Activated CD8-positive, alpha-beta T cell treated with anti-CD3 and anti-CD28 coated beads for 36 hours (primary cell): Measurements from ENCODE around the gene LRMDA. TPM values are rescaled to one million over a fixed set of nuclear protein-coding genes. Genes with fewer than 3 reads are reported as not detected.

Source experiments
- ATAC-seq: fragments of 200-7000 bp; cut with Tn5 transposase; one replicate; pipeline ENCODE4 v1.10.0; 2021; ENCODE audit warnings: mild to moderate bottlenecking, moderate library complexity
- CTCF ChIA-PET: fragments of 350-600 bp; sonication (Branson Sonifier 250); formaldehyde crosslinking; loops from one replicate; lab custom pipeline; 2021; ENCODE audit warnings: antibody characterized with exemption; lab: Charles Lee
- POLR2A ChIA-PET: fragments of 350-600 bp; sonication (Branson Sonifier 250); formaldehyde crosslinking; loops from one replicate; lab custom pipeline; 2021; ENCODE audit warnings: antibody characterized with exemption; lab: Charles Lee
- DNase-seq: peaks from one replicate; pipeline ENCODE4 v3.0.0-alpha.2; 2020
- H3K27ac Mint-ChIP-seq: one replicate; pipeline ENCODE4 v1.8.0; 2021; ENCODE audit warnings: mild to moderate bottlenecking, mixed read lengths
- H3K27me3 Mint-ChIP-seq: one replicate; pipeline ENCODE4 v1.8.0; 2021; ENCODE audit warnings: mixed read lengths
- H3K36me3 Mint-ChIP-seq: one replicate; pipeline ENCODE4 v1.8.0; 2021; ENCODE audit warnings: low read depth, mixed read lengths
- H3K4me1 Mint-ChIP-seq: one replicate; pipeline ENCODE4 v1.8.0; 2021; ENCODE audit warnings: low read depth, mixed read lengths
- H3K4me3 Mint-ChIP-seq: one replicate; pipeline ENCODE4 v1.8.0; 2021; ENCODE audit warnings: mild to moderate bottlenecking, moderate library complexity, mixed read lengths
- H3K9me3 Mint-ChIP-seq: one replicate; pipeline ENCODE4 v1.8.0; 2021; ENCODE audit warnings: mixed read lengths
- intact Hi-C: fragments of 100-400 bp; cut with micrococcal nuclease; formaldehyde crosslinking; loops from one replicate; pipeline ENCODE4 v1.10.0; 2022
- total RNA-seq, 2 experiments: library from RNA; stranded (reverse); gene quantifications; one replicate each; pipeline ENCODE4 v1.2.3, GENCODE V29; 2021
- TF ChIP-seq, protein P1 (sequence below): fragments of 200-600 bp; IDR thresholded peaks from one replicate; pipeline ENCODE4 v1.8.0; 2022; ENCODE audit warnings: antibody characterized with exemption, mild to moderate bottlenecking

Gene LRMDA
- total RNA-seq, 2 experiments from 2014 or later = not detected

GRCh38 chr10:76350583-76350982 is 919.2 kb downstream of the LRMDA start:
- DNase-seq = no peak
- Mint-ChIP-seq H3K4me1 (no peaks in the 10 kb centered on the region), H3K27me3 (no peaks in the 10 kb centered on the region), H3K4me3 (no peak overlapping the region), H3K36me3 (no peaks in the 10 kb centered on the region), H3K9me3 (peaks cover 2% of the 10 kb centered on the region), H3K27ac (no peak overlapping the region)
- CTCF ChIA-PET = no interaction called here
- TF ChIP-seq, protein P1, sequence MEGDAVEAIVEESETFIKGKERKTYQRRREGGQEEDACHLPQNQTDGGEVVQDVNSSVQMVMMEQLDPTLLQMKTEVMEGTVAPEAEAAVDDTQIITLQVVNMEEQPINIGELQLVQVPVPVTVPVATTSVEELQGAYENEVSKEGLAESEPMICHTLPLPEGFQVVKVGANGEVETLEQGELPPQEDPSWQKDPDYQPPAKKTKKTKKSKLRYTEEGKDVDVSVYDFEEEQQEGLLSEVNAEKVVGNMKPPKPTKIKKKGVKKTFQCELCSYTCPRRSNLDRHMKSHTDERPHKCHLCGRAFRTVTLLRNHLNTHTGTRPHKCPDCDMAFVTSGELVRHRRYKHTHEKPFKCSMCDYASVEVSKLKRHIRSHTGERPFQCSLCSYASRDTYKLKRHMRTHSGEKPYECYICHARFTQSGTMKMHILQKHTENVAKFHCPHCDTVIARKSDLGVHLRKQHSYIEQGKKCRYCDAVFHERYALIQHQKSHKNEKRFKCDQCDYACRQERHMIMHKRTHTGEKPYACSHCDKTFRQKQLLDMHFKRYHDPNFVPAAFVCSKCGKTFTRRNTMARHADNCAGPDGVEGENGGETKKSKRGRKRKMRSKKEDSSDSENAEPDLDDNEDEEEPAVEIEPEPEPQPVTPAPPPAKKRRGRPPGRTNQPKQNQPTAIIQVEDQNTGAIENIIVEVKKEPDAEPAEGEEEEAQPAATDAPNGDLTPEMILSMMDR = no peak
- intact Hi-C loops = no loop called here
- POLR2A ChIA-PET = no interaction called here
- no peak for ATAC-seq

DNA sequence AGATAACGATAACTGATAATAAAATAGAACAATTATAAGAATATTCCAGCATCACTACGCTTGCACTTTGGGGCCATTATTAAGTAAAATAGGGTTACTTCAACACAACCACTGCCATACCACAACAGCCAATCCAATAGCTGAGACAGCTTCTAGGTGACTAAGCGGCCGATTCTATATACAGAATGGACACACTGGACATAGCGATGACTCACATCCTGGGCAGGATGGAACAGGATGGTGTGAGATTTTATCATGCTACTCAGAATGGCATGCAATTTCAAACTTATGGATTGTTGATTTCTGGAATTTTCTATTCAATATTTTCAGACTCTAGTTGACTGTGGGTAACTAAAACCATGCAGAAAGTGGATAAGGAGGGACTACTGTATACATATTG is 920.9 kb downstream of the LRMDA start:
- H3K9me3 Mint-ChIP-seq = peaks cover 2% of the 10 kb centered on the region
- H3K36me3 Mint-ChIP-seq = no peaks in the 10 kb centered on the region
- H3K4me1 Mint-ChIP-seq = no peaks in the 10 kb centered on the region
- ATAC-seq (no peak), DNase-seq (no peak)
- no peaks in the 10 kb centered on the region for H3K27me3 Mint-ChIP-seq
- no peak overlapping the region for H3K4me3 Mint-ChIP-seq
- intact Hi-C loops = no loop called here
- ChIA-PET POLR2A (no interaction called here), CTCF (no interaction called here)
- H3K27ac Mint-ChIP-seq = no peak overlapping the region
- TF ChIP-seq, protein P1 = no peak

GRCh38 chr10:76353237-76353851 is 921.9 kb downstream of the LRMDA start:
- intact Hi-C loops = no loop called here
- no peaks in the 10 kb centered on the region for H3K27me3 Mint-ChIP-seq
- H3K27ac Mint-ChIP-seq = no peak overlapping the region
- ATAC-seq (no peak), DNase-seq (no peak)
- peaks cover 2% of the 10 kb centered on the region for H3K9me3 Mint-ChIP-seq
- H3K4me3 Mint-ChIP-seq = no peak overlapping the region
- H3K36me3 Mint-ChIP-seq = no peaks in the 10 kb centered on the region
- ChIA-PET POLR2A (no interaction called here), CTCF (no interaction called here)
- TF ChIP-seq, protein P1 = no peak
- no peaks in the 10 kb centered on the region for H3K4me1 Mint-ChIP-seq

DNA sequence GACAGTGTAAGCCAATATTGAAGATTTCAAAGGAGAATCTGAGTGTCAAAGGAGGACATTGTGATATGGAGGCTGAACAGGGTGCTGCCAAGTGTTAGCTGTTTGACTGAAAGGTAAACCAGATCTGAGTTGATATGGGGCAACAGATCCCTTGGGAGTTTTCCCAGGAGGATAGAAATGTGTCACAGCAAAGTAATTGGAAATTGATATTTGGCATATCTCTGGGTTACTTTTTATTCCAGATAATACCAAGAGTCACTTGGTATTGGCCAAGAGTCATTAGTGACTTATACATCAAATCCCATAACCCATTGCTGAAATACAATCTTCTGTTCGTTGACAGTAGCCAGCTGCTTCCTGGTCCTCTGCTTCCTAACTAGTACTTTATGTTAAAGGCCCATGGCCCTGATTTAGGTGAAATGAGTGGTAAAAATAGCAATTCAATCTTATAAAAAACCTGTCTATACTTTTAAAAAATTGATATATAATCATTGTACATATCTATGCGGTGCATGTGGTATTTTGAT is 922.9 kb downstream of the LRMDA start:
- no peak overlapping the region for H3K27ac Mint-ChIP-seq
- POLR2A ChIA-PET = no interaction called here
- no peak overlapping the region for H3K4me3 Mint-ChIP-seq
- no peaks in the 10 kb centered on the region for H3K36me3 Mint-ChIP-seq
- DNase-seq (no peak), ATAC-seq (no peak)
- TF ChIP-seq, protein P1 = no peak
- intact Hi-C loops = no loop called here
- peaks cover 2% of the 10 kb centered on the region for H3K9me3 Mint-ChIP-seq
- no peaks in the 10 kb centered on the region for H3K27me3 Mint-ChIP-seq
- no peaks in the 10 kb centered on the region for H3K4me1 Mint-ChIP-seq
- CTCF ChIA-PET = no interaction called here

DNA sequence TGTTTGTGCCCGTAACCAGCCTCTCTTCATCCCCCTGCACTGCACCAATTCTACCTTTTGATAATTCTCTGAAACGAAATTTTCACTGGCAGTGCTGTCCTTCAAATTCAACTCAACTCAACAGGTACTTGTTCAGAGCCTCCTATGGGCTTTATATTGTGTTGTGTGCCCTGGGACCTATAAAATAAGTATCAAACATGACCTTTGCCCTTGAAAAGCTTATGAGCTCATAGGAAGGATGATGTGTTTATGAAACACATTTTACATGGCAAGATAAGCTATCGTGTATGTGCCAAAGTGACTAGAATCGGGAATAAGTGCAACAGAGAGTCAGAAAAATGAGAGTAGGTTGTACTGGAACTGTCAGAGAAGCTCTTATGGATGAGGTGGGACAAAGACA is 923.5 kb downstream of the LRMDA start:
- Mint-ChIP-seq H3K4me3 (no peak overlapping the region), H3K27ac (no peak overlapping the region), H3K27me3 (no peaks in the 10 kb centered on the region), H3K36me3 (no peaks in the 10 kb centered on the region), H3K9me3 (peaks cover 4% of the 10 kb centered on the region), H3K4me1 (no peaks in the 10 kb centered on the region)
- intact Hi-C loops = no loop called here
- POLR2A ChIA-PET = no interaction called here
- TF ChIP-seq, protein P1 = no peak
- DNase-seq (no peak), ATAC-seq (no peak)
- CTCF ChIA-PET = no interaction called here
